ENCODE measurements around the gene RASL11B.

Gene RASL11B

DNA sequence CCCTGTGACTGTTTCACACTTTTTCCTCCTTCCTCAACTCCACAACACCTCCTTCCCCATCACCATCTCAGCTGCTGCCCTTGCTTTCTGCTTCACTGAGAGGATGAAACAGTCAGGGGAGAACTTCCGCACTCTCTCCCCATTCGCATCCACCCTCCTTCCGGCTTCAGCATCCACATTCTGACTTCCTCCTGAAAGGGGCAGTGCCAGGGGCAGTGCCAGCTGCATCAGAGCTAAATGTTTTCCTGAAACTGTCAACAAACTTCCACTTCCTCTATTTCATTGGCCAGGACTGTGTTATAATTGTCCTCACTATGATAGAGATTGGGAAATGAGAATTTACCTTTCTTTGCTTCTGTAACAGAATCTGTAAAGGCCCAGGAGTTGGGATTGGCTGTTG is 18.2 kb upstream of the RASL11B start:
- DNase-seq = no peak

DNA sequence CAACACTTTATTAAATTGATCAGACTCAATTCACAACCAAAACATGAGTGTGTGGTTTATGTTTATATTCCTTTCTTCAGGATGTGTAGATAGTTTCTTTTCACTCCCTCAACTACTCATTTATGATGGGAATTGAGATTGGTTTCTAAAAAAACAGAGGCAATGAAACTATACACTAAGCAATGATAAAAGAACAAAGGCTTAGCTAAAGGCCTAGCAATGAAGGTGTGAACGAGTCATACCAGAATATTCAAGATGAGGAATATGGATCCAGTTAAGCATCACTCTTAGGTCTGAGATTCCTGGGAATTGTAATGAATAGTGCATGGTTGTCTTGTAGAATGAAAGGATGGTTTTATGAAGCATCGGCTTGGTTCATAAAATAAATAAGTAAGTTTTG is 17.5 kb upstream of the RASL11B start:
- no peak for DNase-seq

DNA sequence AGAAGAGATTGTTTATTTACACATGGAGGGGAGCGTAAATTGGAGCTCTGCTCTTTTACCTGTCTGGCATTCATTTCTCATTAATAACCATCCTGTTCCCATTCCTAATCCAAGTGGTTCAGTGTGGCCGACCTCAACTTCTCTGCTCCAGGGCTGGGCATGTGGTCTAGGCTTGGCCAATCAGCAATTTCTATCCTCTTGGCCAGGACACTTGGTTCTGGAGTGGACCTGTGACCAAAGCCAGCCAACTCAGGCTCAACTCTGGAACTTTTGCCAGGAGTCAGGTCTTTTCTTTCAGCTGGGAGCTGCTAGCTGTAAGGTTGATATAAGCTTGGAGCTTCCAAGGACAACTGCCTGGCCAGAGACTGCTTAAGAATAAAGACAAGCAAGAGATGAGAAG is 15.6 kb upstream of the RASL11B start:
- DNase-seq = no peak

DNA sequence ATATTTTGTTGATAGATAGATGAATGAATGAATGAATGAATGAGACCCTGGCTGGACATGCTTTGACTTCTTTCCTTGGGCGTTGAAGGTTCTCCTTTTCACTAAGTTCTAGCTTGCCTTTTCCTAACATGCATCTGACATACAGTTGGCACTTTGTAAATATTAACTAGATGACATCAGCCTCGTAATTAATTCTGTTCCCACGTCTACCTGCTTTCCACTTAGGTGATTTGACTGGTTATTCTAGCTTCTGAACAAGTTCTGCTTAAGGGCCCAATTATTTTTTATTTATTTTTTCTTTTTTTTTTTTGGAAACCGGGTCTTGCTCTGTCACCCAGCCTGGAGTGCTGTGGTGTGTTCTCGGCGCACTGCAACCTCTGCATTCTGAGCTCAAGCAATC is 13.9 kb upstream of the RASL11B start:
- no peak for DNase-seq

DNA sequence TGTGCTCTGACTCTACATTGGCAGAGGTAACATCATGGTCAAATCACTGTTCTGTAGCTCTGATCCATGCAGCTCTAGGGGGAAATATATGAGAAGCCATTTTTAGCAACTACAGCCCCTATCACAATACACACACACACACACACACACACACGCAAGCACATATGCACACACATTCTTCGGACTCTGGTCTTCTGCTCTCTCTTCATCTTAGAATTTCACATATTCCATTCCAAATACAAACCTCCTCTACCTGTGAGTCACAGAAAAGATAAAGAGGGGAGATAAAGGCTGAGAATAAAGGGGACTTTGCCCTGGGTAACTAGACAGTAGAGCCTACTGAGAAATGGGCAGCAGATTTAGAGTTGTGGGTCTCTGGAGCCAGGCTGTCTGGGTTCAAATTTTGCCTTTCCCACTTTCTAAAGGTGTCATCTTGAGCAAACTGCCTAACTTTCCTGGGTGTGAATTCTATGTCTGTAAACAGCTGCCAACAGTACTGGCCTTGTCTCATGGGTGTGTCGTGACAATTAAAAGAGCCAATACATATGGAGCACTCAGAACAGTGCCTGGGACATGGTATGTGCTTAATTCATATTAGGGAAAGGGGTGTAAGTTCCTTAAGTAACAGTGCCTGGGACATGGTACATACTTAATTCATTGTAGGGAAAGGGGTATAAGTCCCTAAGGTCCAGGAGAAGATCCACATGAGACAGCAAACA is 11.6 kb upstream of the RASL11B start:
- no peak for DNase-seq

DNA sequence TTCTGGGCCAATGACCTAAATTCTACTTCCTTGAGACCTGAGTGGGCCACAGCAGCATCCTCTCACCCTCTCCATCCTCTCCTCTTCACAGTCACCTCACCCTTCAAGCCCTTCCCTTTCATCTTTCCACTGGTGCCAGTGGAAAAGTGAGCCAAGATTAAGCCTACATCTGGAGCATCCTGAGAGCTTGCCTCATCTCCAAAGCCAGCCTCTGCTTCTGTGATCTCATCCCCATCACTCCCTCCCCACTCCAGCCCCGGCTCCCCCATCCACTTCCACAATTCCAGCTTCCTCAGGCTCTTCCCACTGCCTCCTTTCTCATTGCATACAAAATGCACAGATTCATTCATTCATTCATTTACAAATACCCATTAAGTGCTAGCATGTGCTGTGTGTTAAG is 10.1 kb upstream of the RASL11B start:
- DNase-seq = no peak

DNA sequence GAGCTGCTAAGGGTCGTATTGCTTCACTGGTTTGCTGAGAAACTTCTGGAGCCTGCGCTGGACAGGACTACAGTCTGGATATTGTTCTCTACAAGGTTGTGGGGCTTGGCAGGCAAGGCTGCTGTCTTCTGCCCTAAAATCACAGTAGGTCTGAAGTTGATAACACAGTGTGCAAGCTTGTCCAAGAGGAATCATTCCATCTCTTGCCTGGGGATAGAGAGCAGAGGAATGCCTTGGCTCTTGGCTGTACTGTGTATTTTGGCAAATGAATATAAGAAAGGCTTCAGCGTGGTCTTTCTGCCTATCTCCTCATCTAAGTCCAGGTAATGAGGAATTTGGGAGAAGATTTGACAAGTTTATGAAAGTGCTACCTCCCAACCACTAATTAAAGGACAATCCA is 9.4 kb upstream of the RASL11B start:
- no peak for DNase-seq

DNA sequence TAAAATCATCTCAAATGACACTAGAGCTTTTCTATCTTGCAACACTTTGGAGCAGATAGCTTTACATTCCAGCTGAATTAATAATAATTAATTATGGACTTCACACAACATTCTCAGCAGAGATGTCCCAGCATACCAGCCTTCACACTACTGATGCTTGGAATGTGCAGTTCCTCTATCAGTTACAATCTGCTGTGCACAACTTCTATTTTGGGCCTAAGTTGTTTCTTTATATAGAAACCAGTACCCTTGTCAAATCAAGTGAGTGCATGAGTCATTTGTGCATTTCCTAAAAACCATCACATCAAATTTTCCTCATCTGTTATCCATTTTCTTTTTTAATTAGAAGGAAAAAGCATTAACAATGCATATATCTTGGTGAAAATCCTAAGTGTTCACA is 8.8 kb upstream of the RASL11B start:
- no peak for DNase-seq

DNA sequence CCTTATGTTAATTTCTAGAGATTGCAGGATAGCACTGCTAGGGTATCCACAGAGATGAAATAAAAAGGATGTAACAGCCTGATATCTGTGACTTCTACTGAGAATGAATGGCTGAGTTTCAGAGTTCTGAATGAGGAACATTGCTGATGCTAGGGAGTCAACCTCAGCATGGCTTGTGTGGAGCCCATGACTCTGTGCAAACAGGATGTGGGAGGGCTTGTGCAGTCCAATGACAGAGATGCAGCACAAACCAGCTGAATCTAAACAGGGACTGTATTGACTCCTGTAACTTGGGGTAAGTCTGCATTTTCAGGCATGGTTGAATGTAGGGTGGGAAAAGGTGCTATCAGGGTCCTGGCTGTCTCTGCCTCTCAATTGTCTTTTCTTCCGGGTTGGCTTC is 5.3 kb upstream of the RASL11B start:
- no peak for DNase-seq

DNA sequence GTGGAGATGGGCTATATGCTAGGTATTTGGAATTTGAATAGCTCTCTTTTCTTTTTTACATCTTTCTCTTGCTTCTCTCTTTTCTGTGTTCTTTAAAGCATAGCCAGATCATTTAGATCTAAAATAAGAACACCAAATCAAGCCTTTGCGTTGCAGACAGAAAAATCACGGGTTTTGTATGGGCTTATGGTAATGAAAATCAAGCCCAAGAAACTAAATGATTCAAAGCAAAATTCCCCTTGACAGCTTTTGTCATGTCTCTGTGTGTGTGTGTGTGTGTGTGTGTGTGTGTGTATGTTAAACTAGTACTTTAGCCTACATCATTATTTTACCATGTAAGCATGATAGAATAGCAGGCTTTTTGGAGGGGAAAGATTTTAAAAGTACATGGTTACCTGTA is 1.8 kb upstream of the RASL11B start:
- DNase-seq = no peak

DNA sequence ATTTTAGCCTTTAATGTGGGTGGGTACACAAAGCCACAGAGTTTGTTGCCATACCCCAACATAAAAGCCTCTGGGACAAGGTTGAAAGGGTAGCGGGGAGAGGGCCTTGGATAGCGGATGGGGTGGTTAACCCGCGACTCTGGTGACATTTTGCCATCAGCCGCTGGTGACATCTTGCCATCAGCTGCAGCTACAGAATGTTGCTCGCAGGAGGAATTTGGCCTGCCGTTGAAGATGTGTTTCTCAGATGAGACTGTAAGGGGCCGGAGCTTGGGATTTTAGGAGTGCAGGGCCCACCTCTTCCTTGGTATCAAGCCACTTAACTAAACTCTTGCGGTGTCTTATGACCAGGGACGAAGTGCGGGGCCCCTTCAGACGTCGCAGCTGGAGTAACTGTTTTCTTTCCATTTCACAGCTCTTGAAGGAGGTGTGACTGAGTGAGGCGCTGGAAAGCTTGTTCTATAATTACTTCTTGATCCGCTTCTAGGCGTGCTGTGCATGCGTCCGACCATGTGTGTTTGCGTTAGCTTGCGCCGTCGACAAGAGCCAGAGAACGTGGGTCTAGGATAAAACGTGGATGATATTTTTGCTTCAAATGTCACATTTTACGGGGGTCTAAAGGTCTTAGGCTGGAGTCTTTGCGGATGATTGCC is 820 bp upstream of the RASL11B start:
- DNase-seq = no peak

DNA sequence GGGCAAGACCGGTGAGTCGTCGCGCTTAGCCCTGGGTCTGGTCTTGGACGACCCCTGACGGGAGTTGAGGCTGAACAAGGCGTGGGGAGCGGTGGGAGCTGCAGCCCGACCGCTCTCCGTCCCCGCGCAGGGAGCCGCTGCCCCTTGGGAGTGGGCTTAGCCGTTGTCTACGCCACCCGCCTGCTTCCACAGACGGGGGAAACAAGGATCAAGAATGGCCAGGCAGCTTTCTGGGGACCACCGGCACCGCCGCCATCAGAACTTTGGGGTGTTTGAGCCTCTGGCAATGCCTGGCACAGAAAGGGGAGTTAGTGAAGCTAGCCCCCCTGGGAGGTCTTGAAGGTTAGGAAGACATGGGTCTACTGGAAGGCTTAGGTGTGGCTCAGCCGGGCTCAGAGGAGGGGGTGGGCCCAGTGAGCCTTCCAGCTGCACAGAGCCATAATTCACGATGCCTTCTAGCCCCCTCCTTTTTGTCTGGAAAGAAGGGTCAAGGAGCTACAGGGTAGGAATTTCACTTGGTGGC is 583 bp downstream of the RASL11B start:
- no peak for DNase-seq

DNA sequence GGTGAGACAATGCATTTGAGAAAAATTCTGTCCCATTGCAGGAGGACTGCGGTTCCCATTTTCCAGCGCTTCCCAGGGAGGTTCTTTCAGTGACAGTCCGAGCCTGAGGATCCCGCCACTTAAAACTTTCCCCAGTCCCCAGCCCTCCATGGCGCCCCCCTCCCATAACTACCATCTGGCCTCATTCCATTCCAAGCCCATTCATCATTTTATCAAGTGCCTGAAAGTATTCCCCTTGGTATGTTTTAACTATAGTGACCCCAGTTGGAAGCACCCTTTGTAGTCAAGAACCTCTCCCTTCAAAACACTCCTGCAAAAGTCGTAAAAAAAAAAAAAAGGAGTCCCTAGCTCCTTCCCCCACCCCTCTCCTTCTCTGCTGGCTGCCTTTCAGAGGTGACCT is 1.2 kb downstream of the RASL11B start:
- no peak for DNase-seq

DNA sequence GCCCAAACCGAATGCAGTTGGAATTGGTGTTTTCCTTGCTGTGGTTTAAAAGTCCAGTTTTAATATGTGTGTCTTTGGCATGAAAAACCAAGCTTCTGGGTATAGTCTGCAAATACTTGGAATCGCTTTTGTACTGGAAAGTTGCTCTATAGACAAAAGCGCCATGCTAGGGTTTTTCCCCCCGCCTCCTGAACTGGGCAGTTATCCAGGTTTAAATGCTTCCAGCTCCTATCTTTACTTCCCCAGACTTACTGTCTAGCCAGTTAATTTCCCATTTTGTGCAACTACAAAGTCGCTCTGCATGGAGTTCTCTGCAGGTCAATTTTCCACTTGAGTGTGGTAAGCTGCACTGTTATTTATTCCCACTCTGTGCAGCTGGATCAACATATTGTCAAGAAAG is 2.7 kb downstream of the RASL11B start:
- DNase-seq = no peak

DNA sequence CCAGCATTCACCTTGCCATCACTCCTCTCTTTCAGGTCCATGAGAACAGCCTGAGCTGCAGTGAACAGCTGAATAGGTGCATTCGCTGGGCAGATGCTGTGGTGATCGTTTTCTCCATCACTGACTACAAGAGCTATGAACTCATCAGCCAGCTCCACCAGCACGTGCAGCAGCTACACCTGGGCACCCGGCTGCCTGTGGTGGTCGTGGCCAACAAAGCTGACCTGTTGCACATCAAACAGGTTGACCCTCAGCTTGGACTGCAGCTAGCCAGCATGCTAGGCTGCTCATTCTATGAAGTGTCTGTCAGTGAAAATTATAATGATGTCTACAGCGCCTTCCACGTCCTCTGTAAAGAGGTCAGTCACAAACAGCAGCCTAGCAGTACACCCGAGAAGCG is 3.2 kb downstream of the RASL11B start:
- no peak for DNase-seq

DNA sequence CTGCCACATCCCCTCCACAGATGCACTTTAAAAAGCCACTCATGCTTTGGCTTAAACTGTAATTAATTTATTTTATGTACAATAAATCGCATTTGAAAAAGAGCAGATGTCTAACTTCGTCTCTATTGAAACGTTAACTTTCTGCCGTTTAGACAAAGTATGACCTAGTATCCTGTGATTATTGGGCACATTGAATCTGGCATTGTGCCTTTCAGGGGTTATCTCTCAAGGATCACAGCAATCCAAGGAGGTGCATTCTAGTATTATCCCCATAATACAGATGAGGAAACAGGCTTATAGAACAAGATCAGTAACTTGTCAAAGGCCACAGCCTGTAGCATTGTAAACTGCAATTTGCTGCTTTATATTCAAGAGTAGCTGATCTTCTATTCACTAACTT is 4.6 kb downstream of the RASL11B start:
- no peak for DNase-seq

DNA sequence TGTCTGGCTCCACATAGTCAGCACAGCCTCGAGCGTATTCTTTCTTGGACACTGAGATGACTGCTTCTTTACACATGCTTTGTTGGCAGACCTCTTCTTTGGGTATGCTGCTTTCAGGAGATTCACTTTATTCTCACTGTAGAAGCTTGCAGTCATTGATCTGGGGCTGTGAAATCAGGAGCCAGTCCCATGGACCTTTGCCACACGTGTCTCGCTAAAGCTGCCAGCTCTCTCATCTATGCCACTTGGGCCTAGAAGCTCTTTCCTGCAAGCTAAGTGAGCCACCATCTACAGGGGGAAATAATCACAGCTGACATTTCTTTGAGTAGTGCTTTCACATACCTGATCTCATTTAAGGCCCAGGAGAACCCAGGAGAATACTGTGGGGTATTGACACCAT is 5.0 kb downstream of the RASL11B start:
- DNase-seq = no peak

DNA sequence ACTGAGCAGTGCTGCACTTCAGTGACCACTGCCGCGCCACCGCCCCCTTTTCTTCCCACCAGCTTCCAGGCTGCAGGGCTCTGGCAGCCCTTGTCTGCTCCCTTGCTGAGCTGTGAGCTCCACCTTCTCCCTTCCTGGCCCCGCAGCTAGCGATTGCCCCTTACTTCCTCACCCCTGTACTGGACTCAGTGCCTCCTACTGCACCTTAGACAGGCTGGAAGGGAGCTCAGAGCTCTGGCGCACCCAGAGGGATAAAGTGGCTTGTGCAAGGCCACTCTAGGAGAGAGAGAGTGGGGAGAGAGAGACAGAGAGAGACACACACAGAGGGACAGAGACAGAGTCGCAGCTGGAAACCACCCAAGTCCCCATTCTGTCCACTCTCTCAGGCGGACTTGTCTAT is 6.0 kb downstream of the RASL11B start:
- DNase-seq = no peak

DNA sequence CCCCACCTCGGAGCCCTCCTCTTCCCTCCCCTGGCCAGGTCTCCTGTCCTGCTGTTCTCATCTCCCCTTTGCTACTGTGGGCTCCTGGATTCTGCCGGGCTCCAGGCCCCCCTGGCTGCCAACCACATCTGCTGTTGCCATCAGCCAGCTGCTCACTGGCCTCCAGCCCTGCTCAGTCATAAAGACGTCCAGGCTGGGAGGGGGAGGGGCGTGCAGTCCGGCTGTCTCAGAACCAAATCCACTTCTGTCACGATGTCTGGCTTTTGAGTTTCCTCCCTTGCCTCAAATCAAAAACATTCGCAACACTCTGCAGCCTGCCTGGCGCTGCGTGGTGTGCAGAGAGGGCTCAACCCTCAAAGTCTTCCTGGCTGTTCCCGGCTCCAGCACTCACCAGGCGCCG is 7.1 kb downstream of the RASL11B start:
- DNase-seq = no peak

DNA sequence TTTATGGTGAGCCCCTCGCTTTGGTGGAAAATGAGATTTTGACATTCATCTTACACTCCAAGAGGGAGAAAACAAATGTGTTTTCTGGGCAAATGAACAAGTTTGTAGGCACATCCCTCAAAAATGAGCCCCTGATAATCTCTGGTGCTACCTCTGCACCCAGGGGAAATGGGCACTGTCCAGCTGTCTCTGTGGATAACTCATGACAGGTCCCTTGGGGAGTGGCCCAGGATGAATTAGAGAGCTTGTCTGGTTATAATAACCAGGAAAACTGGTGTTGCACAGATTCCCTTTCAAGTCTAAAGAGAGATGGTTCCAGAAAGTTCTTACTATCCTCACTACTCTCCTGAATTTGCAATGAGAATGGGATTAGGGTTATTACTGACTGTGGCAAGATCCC is 7.5 kb downstream of the RASL11B start:
- no peak for DNase-seq

DNA sequence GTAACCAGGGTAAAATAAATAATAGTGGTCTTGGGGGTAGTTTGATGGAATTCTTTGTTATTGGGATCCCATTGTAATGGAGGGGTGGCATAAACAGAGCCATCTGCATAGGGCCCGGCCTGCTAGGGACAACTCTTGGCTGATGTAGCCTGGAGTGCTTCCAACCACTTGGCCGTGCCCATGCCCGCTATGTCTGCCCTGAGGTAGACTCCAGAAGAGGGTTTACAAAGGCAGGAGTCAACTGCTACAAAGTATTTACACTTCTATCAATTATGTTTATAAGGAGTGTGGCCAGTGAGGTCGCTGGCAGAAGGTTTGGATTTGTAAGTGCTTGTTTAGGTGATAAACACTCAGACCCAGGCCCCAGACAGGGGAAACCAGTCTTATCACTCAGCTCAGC is 8.1 kb downstream of the RASL11B start:
- DNase-seq = no peak

DNA sequence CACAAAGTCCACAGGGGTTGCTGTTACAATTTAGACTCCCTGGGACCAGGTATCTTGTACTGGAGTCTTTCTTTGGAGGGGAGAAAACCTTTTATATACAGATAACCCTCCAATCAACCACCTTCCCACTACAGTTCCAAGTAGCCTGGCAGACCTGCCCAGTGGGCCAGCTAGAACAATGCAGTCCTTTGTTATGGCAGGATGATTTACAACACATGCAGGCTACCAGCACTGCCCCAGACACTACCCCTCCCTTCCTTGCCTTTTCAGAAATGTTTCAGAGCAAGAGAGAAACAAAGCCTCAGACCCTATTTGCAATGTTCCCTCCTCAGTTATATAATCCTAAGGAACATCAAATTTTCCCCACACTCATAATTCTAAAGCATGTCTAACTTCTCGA is 11.1 kb downstream of the RASL11B start:
- no peak for DNase-seq

DNA sequence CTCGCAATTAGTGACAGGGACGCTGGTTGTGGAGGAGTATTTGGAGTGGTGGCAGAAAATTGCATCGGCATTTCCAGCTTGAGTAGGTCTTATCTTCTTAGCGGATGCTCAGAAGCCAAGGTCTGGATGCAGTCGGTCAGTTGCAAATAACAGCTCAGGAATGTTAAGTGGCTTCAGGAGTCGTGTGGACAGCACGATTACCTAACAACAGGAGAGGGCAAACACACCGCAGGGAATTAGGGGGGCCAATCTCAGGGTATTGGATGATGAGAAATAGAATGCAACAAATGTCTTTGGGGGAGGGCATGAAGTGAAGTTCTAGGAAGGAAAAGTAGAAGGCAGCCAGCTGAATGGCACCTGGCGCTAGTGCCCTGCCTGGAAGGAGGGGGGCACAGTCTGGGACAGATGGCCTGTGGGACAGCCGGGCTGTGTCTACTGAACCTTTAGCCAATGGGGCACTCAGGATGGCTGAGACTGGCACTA is 11.8 kb downstream of the RASL11B start:
- no peak for DNase-seq

DNA sequence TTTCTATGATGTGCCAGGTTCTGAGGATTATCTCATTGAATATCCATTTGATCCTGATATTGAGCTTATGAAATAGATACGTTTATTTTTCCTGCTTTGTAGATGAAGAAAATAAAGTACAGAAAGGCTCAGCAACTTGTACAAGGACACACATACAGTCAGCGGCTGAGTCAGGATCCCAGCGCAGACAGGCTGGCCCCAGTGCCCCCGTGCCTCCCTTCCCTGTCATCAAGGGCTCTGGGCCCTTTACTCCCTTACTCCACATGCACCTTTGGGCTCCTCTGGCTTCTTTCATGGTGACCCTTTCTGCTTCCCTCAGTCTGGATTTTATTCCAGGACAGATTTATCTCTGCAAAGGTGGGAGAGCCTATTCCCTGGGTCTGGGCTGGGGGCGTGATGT is 12.8 kb downstream of the RASL11B start:
- DNase-seq = no peak

DNA sequence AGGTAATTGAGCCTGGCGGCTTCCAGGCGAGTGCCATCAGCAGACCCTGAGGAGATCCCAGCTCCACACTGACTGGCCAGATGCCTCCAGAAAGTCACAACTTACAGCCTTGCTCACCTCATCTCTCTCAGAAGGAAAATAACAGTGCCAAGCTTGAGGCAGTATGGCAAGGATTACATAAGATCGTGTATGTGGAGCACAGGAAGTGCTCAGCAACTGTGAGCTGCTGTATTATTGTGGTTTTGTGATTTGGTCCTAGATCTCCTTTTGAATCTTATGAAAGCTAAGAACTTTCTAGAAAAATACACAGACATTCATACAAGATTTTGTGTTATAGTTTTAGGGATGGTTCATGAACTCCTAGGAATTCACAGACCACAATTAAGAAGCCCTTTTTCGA is 14.0 kb downstream of the RASL11B start:
- no peak for DNase-seq
